Spleen (tissue), 11 donors: ENCODE data around the gene RIPK4. TPM values are rescaled to one million over a fixed set of nuclear protein-coding genes. Genes with fewer than 3 reads are reported as not detected.
"Not testable (repeated sequence)": the region's sequence is repeated elsewhere in the genome, so short reads cannot be mapped to it uniquely, and the experiment has no call there.

Experiments used
- DNase-seq: peaks from one replicate; pipeline ENCODE4 v3.0.0-alpha.2; 2020
- H3K27ac ChIP-seq, 8 donors: fragments of 200-600 bp; sonication (generic) in 7 of 8; 1 replicate in 4 of 8; 2 replicates in 4 of 8; pipeline versions ENCODE4 v1.5.0 to v1.8.0; 2016 to 2021; ENCODE audit warnings: inconsistent platforms in 4 of 8, mild to moderate bottlenecking in 4 of 8, moderate library complexity in 1 of 8
- H3K27me3 ChIP-seq, 7 donors: fragments of 200-600 bp; sonication (generic) in 6 of 7; replicated peaks in 1 of 7; 1 replicate in 4 of 7; 2 replicates in 3 of 7; pipeline versions ENCODE4 v1.5.0 to v1.8.0; 2016 to 2021; ENCODE audit warnings: inconsistent platforms in 3 of 7, mild to moderate bottlenecking in 1 of 7
- H3K36me3 ChIP-seq, 6 donors: fragments of 200-600 bp; sonication (generic) in 5 of 6; 1 replicate in 4 of 6; 2 replicates in 2 of 6; pipeline versions ENCODE4 v1.5.0 to v1.8.0; 2016 to 2021; ENCODE audit warnings: inconsistent platforms in 2 of 6
- H3K4me1 ChIP-seq, 6 donors: fragments of 200-600 bp; sonication (generic) in 5 of 6; 1 replicate in 3 of 6; 2 replicates in 3 of 6; pipeline versions ENCODE4 v1.5.0 to v1.8.0; 2016 to 2021; ENCODE audit warnings: inconsistent platforms in 3 of 6
- H3K4me3 ChIP-seq, 8 donors: fragments of 200-600 bp; sonication (generic) in 7 of 8; 1 replicate in 4 of 8; 2 replicates in 4 of 8; pipeline versions ENCODE4 v1.5.0 to v1.8.0; 2016 to 2021; ENCODE audit warnings: inconsistent platforms in 4 of 8, mild to moderate bottlenecking in 4 of 8, moderate library complexity in 2 of 8
- H3K9me3 ChIP-seq, 8 donors: fragments of 200-600 bp; sonication (generic) in 7 of 8; 1 replicate in 4 of 8; 2 replicates in 4 of 8; pipeline versions ENCODE4 v1.5.0 to v1.8.0; 2016 to 2021; ENCODE audit warnings: inconsistent platforms in 4 of 8
- POLR2A ChIP-seq, 3 donors: fragments of 450-650 bp; IDR thresholded peaks; one replicate each; pipeline ENCODE4 v1.5.1; 2017; ENCODE audit warnings: antibody characterized with exemption in 3 of 3, mild to moderate bottlenecking in 1 of 3
- POLR2AphosphoS5 ChIP-seq, 3 donors: sonication (generic); formaldehyde crosslinking; IDR thresholded peaks; one replicate each; pipeline ENCODE4 v1.5.1; 2017; ENCODE audit warnings: antibody characterized with exemption in 3 of 3
- WGBS, 5 donors: extraction: QIAGEN DNeasy Blood & Tissue Kit in 3 of 5; methylation state at CpG; one replicate each; pipeline versions ENCODE4 v1.1.5 to v1.1.7; 2013 to 2018; 5-methylcytosine and 5-hydroxymethylcytosine counted together
- intact Hi-C: fragments of 100-400 bp; cut with DNase I; formaldehyde crosslinking; loops from one replicate; pipeline ENCODE4 v1.15.0; 2023; ENCODE audit warnings: low total_unique reads
- polyA plus RNA-seq, 3 donors: library from polyadenylated mRNA; stranded (reverse); fragments of 200-250 nt; gene quantifications; one replicate each; pipeline ENCODE4 v1.2.1, GENCODE V29; 2013
- total RNA-seq, 7 donors: library from RNA; depleted of rRNA in 3 of 7; stranded (reverse); fragments of >200 nt in 3 of 7; fragmentation: NEBNext Ultra II Directional in 4 of 7; extraction: Animal tissue kit (Norgen Biotek cat#: 25700) in 4 of 7; gene quantifications; one replicate each; pipeline versions ENCODE4 v1.1.0 to v1.2.1, GENCODE V29; 2016 to 2021
- TF ChIP-seq, protein P1 (sequence below), 11 experiments: fragments of 200-600 bp in 7 of 11; fragments of 450-650 bp in 4 of 11; sonication (generic) in 4 of 11; IDR thresholded peaks in 8 of 11; conservative IDR thresholded peaks in 3 of 11; 1 replicate in 7 of 11; 2 replicates in 4 of 11; pipeline versions ENCODE4 v1.4.0 to v1.8.0; 2016 to 2021; ENCODE audit warnings: antibody characterized with exemption in 11 of 11, inconsistent platforms in 4 of 11, mild to moderate bottlenecking in 1 of 11
- donor health status: healthy with polysubstance abuse.
- donor health status: DM: no; HTN: no; CAD: no; lungs with moderate emphysema.
- donor health status: DM: no; HTN: no; CAD: no.
- donor health status: Bipolar disorder and iron deficiency.
- donor health status: healthy.
- donor health status: DM: no; HTN: no; CAD: no.
- donor health status: DM: yes; HTN: yes; CAD: no.

Gene RIPK4
- total and polyA plus RNA-seq, 10 donors: 0.02 to 0.06 (median 0.06) TPM; not detected in 7

GRCh38 chr21:41726058-41726558, 40.7 kb downstream of the RIPK4 start:
- Histone ChIP-seq H3K27ac (no peak overlapping the region), H3K27me3 (peaks cover 0 to 93% (median 31%) of the 10 kb centered on the region in 7 donors), H3K36me3 (no peaks in the 10 kb centered on the region), H3K4me3 (peak overlapping the region in 1 of 8 donors; percentile 38), H3K4me1 (peaks cover 0 to 11% (median 6%) of the 10 kb centered on the region in 6 donors), H3K9me3 (peaks cover 0 to 3% (median 0%) of the 10 kb centered on the region in 8 donors)
- TF ChIP-seq POLR2A (IDR thresholded peaks at IDR 0.05): no peak
- no peak for TF ChIP-seq POLR2AphosphoS5 (IDR thresholded peaks at IDR 0.05)
- TF ChIP-seq, protein P1, sequence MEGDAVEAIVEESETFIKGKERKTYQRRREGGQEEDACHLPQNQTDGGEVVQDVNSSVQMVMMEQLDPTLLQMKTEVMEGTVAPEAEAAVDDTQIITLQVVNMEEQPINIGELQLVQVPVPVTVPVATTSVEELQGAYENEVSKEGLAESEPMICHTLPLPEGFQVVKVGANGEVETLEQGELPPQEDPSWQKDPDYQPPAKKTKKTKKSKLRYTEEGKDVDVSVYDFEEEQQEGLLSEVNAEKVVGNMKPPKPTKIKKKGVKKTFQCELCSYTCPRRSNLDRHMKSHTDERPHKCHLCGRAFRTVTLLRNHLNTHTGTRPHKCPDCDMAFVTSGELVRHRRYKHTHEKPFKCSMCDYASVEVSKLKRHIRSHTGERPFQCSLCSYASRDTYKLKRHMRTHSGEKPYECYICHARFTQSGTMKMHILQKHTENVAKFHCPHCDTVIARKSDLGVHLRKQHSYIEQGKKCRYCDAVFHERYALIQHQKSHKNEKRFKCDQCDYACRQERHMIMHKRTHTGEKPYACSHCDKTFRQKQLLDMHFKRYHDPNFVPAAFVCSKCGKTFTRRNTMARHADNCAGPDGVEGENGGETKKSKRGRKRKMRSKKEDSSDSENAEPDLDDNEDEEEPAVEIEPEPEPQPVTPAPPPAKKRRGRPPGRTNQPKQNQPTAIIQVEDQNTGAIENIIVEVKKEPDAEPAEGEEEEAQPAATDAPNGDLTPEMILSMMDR (IDR thresholded peaks at IDR 0.05 in 8 of 11, conservative IDR thresholded peaks at IDR 0.05 in 3 of 11): no peak
- no peak for DNase-seq
- WGBS, 5 donors: 15 to 31% (median 19%) methylated on average over 12 to 19 of the region's 19 CpGs
- intact Hi-C loops: no loop called here

GRCh38 chr21:41725421-41726031, 41.3 kb downstream of the RIPK4 start:
- Histone ChIP-seq H3K9me3 (no peaks in the 10 kb centered on the region), H3K27me3 (peaks cover 0 to 92% (median 31%) of the 10 kb centered on the region in 7 donors), H3K4me1 (peaks cover 0 to 11% (median 6%) of the 10 kb centered on the region in 6 donors), H3K36me3 (no peaks in the 10 kb centered on the region), H3K4me3 (peak overlapping the region in 1 of 8 donors; percentile 38), H3K27ac (no peak overlapping the region)
- TF ChIP-seq POLR2AphosphoS5 (IDR thresholded peaks at IDR 0.05): no peak
- TF ChIP-seq POLR2A (IDR thresholded peaks at IDR 0.05): no peak
- TF ChIP-seq, protein P1 (IDR thresholded peaks at IDR 0.05 in 8 of 11, conservative IDR thresholded peaks at IDR 0.05 in 3 of 11): no peak
- intact Hi-C loops: no loop called here
- WGBS, 5 donors: 7 to 22% (median 14%) methylated on average over 23 to 33 of the region's 33 CpGs
- no peak for DNase-seq

- intact Hi-C loops, H3K9me3 ChIP-seq, H3K36me3 ChIP-seq, H3K4me3 ChIP-seq, DNase-seq, H3K27ac ChIP-seq: not testable (repeated sequence)
- H3K27me3 ChIP-seq: peaks cover 0 to 86% (median 31%) of the 10 kb centered on the region in 7 donors
- WGBS, 5 donors: 75 to 77% (median 75%) methylated on average over 9 of the region's 9 CpGs
- peaks cover 0 to 11% (median 6%) of the 10 kb centered on the region in 6 donors for H3K4me1 ChIP-seq
Measured at GRCh38 chr21:41723835-41724234, 43.0 kb downstream of the RIPK4 start.

GRCh38 chr21:41722052-41723018, 44.5 kb downstream of the RIPK4 start:
- TF ChIP-seq, protein P1 (IDR thresholded peaks at IDR 0.05 in 8 of 11, conservative IDR thresholded peaks at IDR 0.05 in 3 of 11): no peak
- TF ChIP-seq POLR2A (IDR thresholded peaks at IDR 0.05) (no peak), POLR2AphosphoS5 (IDR thresholded peaks at IDR 0.05) (no peak)
- intact Hi-C loops: no loop called here
- peak; percentile 58 for DNase-seq
- no peaks in the 10 kb centered on the region for H3K9me3 ChIP-seq
- H3K4me1 ChIP-seq: peaks cover 0 to 11% (median 6%) of the 10 kb centered on the region in 6 donors
- H3K27me3 ChIP-seq: peaks cover 0 to 71% (median 26%) of the 10 kb centered on the region in 7 donors
- H3K27ac ChIP-seq: peak overlapping the region in 1 of 8 donors; percentile 4
- 70 to 83% (median 76%) methylated on average over 20 of the region's 20 CpGs for WGBS, 5 donors
- H3K4me3 ChIP-seq: no peak overlapping the region
- no peaks in the 10 kb centered on the region for H3K36me3 ChIP-seq
